Stimulated activated CD4-positive, alpha-beta T cell treated with anti-CD3 and anti-CD28 coated beads, Interleukin-4, amount 100 ng/mL, for 48 hours (primary cell): ENCODE measurements around the gene MLLT11.
A peak's percentile ranks its signal among the peaks of the same experiment; 100 is the strongest.
"Not testable (repeated sequence)": the region's sequence is repeated elsewhere in the genome, so short reads cannot be mapped to it uniquely, and the experiment has no call there.

Source experiments
- DNase-seq, 2 donors: peaks; one replicate each; pipeline ENCODE4 v3.0.0-alpha.2; 2020; ENCODE audit warnings: low read depth in 2 of 2

The MLLT11 gene

DNA sequence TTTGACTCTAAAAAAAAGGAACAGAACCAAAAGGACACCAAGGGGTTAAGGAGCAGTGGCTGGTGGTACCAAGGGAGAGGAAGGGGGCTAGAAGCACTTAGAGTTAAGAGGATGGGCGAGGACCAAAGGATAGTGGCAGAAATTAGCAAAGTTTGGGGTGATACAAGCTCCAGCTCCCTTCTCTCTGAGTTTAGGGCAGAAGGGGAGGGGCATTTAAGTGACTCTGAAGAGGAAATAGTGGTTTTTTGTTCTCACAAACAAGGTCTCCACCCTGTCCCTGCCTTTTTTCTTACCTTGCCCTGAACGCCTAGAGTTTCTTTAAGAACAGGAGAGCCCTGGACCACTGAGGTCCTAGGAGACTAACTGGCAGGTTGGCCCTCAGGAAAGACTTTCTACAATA is 4.0 kb upstream of the MLLT11 start:
- DNase-seq = no peak

GRCh38 chr1:151058692-151059091 is 1.5 kb upstream of the MLLT11 start:
- DNase-seq = no peak

- peak; percentile 75 to 84 for DNase-seq
Measured at GRCh38 chr1:151059109-151060006, 839 bp upstream of the MLLT11 start, which contains the start of gene CDC42SE1. Gene CDC42SE1 (minus strand): TSS chr1:151059622. CDS start chr1:151055730, 3,892 bp downstream.

GRCh38 chr1:151060657-151061421 is 642 bp downstream of the MLLT11 start:
- DNase-seq = no peak

DNA sequence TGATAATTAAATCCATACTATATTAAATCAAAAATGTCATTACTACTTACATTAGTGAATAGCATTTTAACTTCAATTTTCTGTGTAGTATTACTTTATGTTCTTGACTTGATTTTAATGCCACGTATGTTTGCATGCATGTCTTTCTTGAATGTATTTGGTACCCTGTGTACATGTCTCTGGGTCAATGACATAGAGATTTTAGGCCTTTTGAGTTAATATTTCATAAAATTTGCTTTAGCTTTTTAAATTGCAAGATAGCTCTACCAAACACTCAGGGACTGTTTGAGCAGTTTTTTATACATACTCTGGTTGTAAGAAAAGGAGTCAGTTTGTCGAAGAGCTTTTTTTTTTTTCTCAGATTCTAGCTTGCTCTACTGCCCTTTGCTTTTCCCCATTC is 1.5 kb downstream of the MLLT11 start:
- DNase-seq = no peak

- DNase-seq = no peak
Measured at GRCh38 chr1:151062741-151063371, 2.7 kb downstream of the MLLT11 start.

DNA sequence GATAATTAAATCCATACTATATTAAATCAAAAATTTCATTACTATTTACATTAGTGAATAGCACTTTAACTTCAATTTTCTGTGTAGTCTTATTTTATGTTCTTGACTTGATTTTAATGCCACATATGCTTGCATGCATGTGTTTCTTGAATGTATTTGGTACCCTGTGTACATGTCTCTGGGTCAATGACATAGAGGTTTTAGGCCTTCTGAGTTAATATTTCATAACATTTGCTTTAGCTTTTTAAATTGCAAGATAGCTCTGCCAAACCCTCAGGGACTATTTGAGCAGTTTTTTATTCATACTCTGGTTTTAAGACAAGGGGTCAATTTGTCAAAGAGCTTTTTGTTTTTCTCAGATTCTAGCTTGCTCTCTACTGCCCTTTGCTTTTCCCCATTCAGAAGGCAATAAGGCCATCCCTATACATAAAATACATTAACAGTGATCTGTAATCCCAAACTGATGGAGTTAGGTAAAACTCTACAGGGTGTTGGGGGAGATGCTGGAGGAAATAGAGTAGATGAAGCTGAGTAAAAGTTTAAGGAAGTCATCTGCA is 5.0 kb downstream of the MLLT11 start:
- no peak for DNase-seq

- DNase-seq = no peak
Measured at GRCh38 chr1:151067185-151067584, 7.0 kb downstream of the MLLT11 start.

- DNase-seq = no peak
Measured at GRCh38 chr1:151069103-151069486, 8.9 kb downstream of the MLLT11 start.

DNA sequence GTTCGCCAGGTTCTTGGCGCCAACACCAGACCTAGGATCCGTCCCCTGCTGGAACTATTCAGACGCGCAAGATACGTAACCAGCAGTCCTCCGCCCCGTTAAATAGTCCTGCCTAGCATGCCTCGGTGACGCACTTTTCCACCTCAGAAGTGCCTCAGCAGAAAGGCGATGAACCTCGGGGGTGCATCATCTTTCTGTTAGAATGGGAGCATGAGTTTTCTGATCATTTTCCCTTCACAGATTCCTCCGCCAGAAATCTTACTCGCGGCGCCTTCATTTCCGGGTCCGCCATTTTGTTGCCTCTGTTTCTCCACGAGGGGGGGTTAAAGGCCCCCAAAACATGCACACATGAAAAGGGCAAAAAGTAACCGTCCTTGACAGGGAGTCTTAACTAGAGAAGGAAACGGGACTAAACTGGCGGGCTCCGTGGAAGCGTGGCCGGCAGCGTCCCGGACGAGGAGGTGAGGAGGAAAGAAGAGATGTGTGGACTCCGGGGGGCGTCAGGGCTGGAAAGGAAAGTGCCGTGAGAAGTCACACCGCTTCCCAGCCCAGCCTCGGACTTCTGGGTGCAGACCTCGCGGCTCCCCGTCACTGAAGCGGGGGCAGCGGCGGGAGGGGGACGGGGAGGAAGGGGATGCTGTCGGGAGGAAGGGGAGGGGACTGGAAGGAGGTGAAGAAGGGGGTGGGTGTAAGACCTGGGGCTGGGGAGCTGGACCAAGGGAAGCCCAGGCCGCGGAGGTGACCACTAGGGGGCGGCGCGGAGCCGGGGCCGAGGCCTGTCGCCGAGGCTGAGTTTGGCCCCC is 10.5 kb downstream of the MLLT11 start, which contains the start of gene GABPB2:
Gene GABPB2, plus strand, starts transcription at position 288 of the 803 bp plus-strand sequence. CDS start 17,429 bp downstream, outside the sequence.
- peak; percentile 88 to 89 for DNase-seq

DNA sequence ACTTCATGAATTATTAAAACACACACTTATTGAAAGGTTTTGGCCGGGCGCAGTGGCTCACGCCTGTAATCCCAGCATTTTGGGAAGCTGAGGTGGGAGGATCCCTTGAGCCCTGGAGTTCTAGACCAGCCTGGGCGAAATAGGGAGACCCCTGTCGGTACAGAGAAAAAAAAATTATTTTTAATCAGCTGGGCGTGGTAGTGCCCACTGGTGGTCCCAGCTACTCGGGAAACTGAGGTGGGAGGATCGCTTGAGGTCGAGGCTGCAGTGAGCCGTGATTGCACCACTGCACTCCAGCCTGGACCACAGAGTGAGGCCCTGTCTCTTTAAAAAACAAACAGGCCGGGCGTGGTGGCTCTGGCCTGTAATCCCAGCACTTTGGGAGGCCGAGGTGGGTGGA is 12.0 kb downstream of the MLLT11 start:
- DNase-seq = no peak

DNA sequence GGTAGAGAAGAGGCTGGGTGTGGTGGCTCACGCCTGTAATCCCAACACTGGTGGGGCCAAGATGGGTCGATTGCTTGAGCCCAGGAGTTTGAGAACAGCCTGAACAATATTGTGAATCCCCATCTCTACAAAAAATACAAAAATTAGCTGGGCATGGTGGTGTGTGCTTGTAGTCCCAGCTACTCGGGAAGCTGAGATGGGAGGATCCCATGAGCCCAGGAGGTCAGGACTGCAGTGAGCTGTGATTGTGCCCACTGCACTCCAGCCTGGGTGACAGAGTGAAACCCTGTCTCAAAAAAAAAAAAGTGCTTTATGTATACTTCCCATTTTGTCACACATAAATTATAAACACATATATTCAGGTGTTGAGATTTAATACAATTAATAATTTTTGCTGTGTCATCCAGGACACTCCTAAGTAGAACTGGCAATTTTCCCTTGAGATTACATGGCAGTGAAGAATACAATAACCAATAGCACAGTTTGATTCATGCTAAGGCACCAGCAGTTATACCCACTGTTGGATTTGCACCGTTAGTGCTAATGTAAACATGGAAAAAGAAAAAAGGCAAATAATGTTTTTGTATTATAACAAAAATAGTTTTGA is 25.9 kb downstream of the MLLT11 start:
- no peak for DNase-seq

- not testable (repeated sequence) for DNase-seq
Measured at GRCh38 chr1:151097426-151097825, 37.2 kb downstream of the MLLT11 start.

- DNase-seq = no peak
Measured at GRCh38 chr1:151098126-151098525, 37.9 kb downstream of the MLLT11 start.

DNA sequence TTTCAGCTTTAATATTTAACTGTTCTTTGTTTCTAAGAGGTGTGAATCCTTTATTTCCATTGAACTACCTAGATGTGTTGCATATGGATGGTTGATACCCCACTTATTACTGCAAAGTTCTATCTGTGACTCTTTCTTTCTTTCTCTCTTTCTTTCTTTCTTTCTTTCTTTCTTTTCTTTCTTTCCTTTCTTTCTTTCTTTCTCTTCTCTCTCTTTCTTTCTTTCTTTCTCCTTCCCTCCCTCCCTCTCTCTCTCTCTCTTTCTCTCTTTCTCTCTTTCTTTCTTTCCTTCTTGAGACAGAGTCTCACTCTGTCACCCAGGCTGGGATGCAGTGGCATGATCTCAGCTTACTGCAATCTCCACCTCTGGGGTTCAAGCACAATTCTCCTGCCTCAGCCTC is 44.4 kb downstream of the MLLT11 start:
- no peak for DNase-seq

DNA sequence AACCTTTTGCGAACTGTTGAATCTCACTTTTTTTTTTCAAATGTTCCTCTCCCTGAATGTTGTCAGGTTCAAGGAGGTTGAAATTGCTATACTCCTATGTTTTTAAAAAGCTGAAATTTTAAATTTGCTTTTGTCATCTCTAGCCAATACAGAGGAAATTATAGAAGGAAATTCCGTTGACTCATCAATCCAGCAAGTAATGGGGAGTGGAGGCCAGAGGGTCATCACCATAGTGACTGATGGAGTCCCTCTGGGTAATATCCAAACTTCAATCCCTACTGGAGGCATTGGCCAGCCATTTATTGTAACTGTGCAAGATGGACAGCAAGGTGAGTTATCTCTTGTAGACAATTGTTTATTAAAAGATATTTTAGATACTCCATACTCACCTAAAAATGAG is 46.7 kb downstream of the MLLT11 start:
- DNase-seq = no peak

GRCh38 chr1:151108331-151108730 is 48.1 kb downstream of the MLLT11 start:
- DNase-seq = no peak

GRCh38 chr1:151113877-151114276 is 53.7 kb downstream of the MLLT11 start:
- DNase-seq = no peak
